Measurements from ENCODE around the gene MEGF9. TPM values are rescaled to one million over a fixed set of nuclear protein-coding genes. Genes with fewer than 3 reads are reported as not detected.

The MEGF9 gene
- total and polyA plus RNA-seq, 2 of the 13 experiments (the other 11 are each of a cell fraction or from before 2014, with no cell fraction given), result 3.1 to 3.3 TPM

GRCh38 chr9:120592210-120592609 is 122.1 kb downstream of the MEGF9 start (continued):
- TF ChIP-seq ZNF232 (CRISPR knock-in tag; IDR thresholded peaks at IDR 0.05; ENCODE audit: borderline replicate concordance), result no peak

GRCh38 chr9:120587328-120587727 is 126.9 kb downstream of the MEGF9 start:
- no peak overlapping the region for H3K27ac ChIP-seq (ENCODE audit: extremely low read length, insufficient read depth, low read length)
- no peaks in the 10 kb centered on the region for H3K27me3 ChIP-seq (ENCODE audit: control insufficient read depth in 1 of 2, insufficient read depth in 2 of 2, low read length in 2 of 2)
- CTCF ChIA-PET (ENCODE audit: low intra/inter-chr PET ratio, low total read pairs), result no interaction called here
- H3K4me1 ChIP-seq (ENCODE audit: insufficient read depth, low read length), result peaks cover 32% of the 10 kb centered on the region
- no peak overlapping the region for H3K4me3 ChIP-seq (replicated peaks in 1 of 3; ENCODE audit: insufficient read depth in 1 of 3, low read depth in 2 of 3, low read length in 3 of 3)
- FAIRE-seq (no peak), DNase-seq (ENCODE audit: low spot score) (no peak), ATAC-seq (peak; percentile 43; the same call in 2 of the 3 replicates)
- H3K36me3 ChIP-seq (replicated peaks in 1 of 2; ENCODE audit: control insufficient read depth in 1 of 2, insufficient read depth in 2 of 2, low read length in 2 of 2), result no peaks in the 10 kb centered on the region
- POLR2A ChIA-PET, result interaction anchor here (1.8 kb wide), 1 partner anchor 16 kb away, joined by 10 read pairs; no protein-coding TSS in a partner anchor
- in situ Hi-C loops (cut with HindIII; ENCODE audit: extremely low pct_ligation_motif_present, low pct_unique_long_range_greater_than_20kb) (no loop called here), intact Hi-C loops (cut with micrococcal nuclease; ENCODE audit: unreplicated experiment) (no loop called here)
- H4K20me1 ChIP-seq (ENCODE audit: insufficient read depth, low read length), result no peaks in the 10 kb centered on the region
- H3K4me2 ChIP-seq (ENCODE audit: low read depth, low read length), result 0 out of 2 replicates have a peak overlapping the region, but pooled peaks have one; percentile 24
- BruUV-seq (replicated peaks), result no TSS peak
- no peak overlapping the region for H2AFZ ChIP-seq (ENCODE audit: low read length)
- no peaks in the 10 kb centered on the region for H3K79me2 ChIP-seq (ENCODE audit: insufficient read depth, low read length)
- TF ChIP-seq SNAI1 (CRISPR knock-in tag; IDR thresholded peaks at IDR 0.05; ENCODE audit: borderline replicate concordance) (no peak), ZNF670 (CRISPR knock-in tag; IDR thresholded peaks at IDR 0.05; ENCODE audit: borderline replicate concordance) (no peak), ZNF788 (CRISPR knock-in tag; IDR thresholded peaks at IDR 0.05; ENCODE audit: borderline replicate concordance) (no peak), ZNF382 (CRISPR knock-in tag; IDR thresholded peaks at IDR 0.05; ENCODE audit: borderline replicate concordance) (no peak), SRSF1 (optimal IDR thresholded peaks at IDR 0.05; ENCODE audit: low read depth, low read length) (no peak), MIER2 (CRISPR knock-in tag; IDR thresholded peaks at IDR 0.05) (no peak), ZNF878 (CRISPR knock-in tag; IDR thresholded peaks at IDR 0.05) (no peak), NFAT5 (CRISPR knock-in tag; IDR thresholded peaks at IDR 0.05) (no peak), CHCHD3 (CRISPR knock-in tag; IDR thresholded peaks at IDR 0.05) (no peak), GZF1 (CRISPR knock-in tag; IDR thresholded peaks at IDR 0.05) (no peak), ZSCAN25 (CRISPR knock-in tag; IDR thresholded peaks at IDR 0.05) (no peak)
- TF ChIP-seq, protein P1, sequence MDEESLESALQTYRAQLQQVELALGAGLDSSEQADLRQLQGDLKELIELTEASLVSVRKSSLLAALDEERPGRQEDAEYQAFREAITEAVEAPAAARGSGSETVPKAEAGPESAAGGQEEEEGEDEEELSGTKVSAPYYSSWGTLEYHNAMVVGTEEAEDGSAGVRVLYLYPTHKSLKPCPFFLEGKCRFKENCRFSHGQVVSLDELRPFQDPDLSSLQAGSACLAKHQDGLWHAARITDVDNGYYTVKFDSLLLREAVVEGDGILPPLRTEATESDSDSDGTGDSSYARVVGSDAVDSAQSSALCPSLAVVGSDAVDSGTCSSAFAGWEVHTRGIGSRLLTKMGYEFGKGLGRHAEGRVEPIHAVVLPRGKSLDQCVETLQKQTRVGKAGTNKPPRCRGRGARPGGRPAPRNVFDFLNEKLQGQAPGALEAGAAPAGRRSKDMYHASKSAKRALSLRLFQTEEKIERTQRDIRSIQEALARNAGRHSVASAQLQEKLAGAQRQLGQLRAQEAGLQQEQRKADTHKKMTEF (CRISPR knock-in tag; IDR thresholded peaks at IDR 0.05), result no peak
- H3K9me3 ChIP-seq (ENCODE audit: low read length), result no peaks in the 10 kb centered on the region
- WGBS (ENCODE audit: low lambda C conversion rate), result 17% methylated on average over 1 of the region's 1 CpG
- H3K9ac ChIP-seq (ENCODE audit: insufficient read depth, low read depth, low read length), result no peak overlapping the region
